HFF-Myc (cell line): ENCODE data around the gene POLE4.

ENCODE experiments used
- DNase-seq: peaks from one replicate; pipeline ENCODE4 v3.0.0-alpha.2; 2011; ENCODE audit warnings: low read depth; ENCODE audit errors: extremely low read depth
- H3K4me3 ChIP-seq: replicated peaks from 2 replicates; pipeline ENCODE4 v1.5.1; 2011; ENCODE audit warnings: low read depth, mild to moderate bottlenecking, control low read depth, low read length
- CTCF ChIP-seq: IDR thresholded peaks from 2 replicates; pipeline ENCODE4 v1.5.1; 2012; ENCODE audit warnings: mild to moderate bottlenecking, low read depth, low read length, control low read depth; ENCODE audit errors: missing control alignments

POLE4 gene

GRCh38 chr2:74958274-74959105 lies at the start of gene POLE4:
TSS of gene POLE4 (plus strand) at chr2:74958643. CDS start at chr2:74958680, 37 bp downstream.
- DNase-seq: peak; percentile 52
- peak within 1 kb of the TSS; percentile 47 for H3K4me3 ChIP-seq
- no peak for TF ChIP-seq CTCF

- TF ChIP-seq CTCF: no peak
- H3K4me3 ChIP-seq: peak overlapping the region; percentile 20
- DNase-seq: no peak
These were observed 49.5 kb upstream of the POLE4 start for GRCh38 chr2:74908748-74909444.

- no peak for DNase-seq
- H3K4me3 ChIP-seq: no peak overlapping the region
These were observed 48.2 kb upstream of the POLE4 start for GRCh38 chr2:74910245-74910644.

GRCh38 chr2:74911061-74911460 lies 47.4 kb upstream of the POLE4 start:
- no peak for TF ChIP-seq CTCF
- H3K4me3 ChIP-seq: no peak overlapping the region
- DNase-seq: no peak

More at GRCh38 chr2:74910245-74910644, 48.2 kb upstream of the POLE4 start:
- TF ChIP-seq CTCF: no peak

- no peak for DNase-seq
- TF ChIP-seq CTCF: no peak
- H3K4me3 ChIP-seq: no peak overlapping the region
These were observed 42.7 kb upstream of the POLE4 start for GRCh38 chr2:74915743-74916142.

- DNase-seq: no peak
- TF ChIP-seq CTCF: no peak
- no peak overlapping the region for H3K4me3 ChIP-seq
These were observed 42.0 kb upstream of the POLE4 start for GRCh38 chr2:74916394-74916793.
